Activated T-helper 9 cell treated with anti-CD3 and anti-CD28 coated beads, Interleukin-2, amount 50 U/mL, for 16 hours (primary cell): ENCODE data around the gene CRIP2.

Experiments
- DNase-seq: peaks from one replicate; pipeline ENCODE4 v3.0.0-alpha.2; 2020; ENCODE audit warnings: low read depth

Gene CRIP2

GRCh38 chr14:105476831-105477659, 2.4 kb downstream of the CRIP2 start:
- no peak for DNase-seq

GRCh38 chr14:105477660-105478397, 3.2 kb downstream of the CRIP2 start:
- no peak for DNase-seq

GRCh38 chr14:105478398-105479251, 4.0 kb downstream of the CRIP2 start:
- DNase-seq = no peak

- no peak for DNase-seq
Observed at GRCh38 chr14:105479431-105480158, 5.0 kb downstream of the CRIP2 start.

- DNase-seq = no peak
Observed at GRCh38 chr14:105480199-105480746, 5.7 kb downstream of the CRIP2 start.

- peak; percentile 86 for DNase-seq
Observed at GRCh38 chr14:105480807-105481801, 6.5 kb downstream of the CRIP2 start.

GRCh38 chr14:105481886-105482457, 7.4 kb downstream of the CRIP2 start:
- peak; percentile 85 for DNase-seq

GRCh38 chr14:105482486-105483110, 8.0 kb downstream of the CRIP2 start:
- DNase-seq = no peak

- DNase-seq = no peak
Observed at GRCh38 chr14:105483300-105484068, 8.9 kb downstream of the CRIP2 start.

- no peak for DNase-seq
Observed at GRCh38 chr14:105484069-105484996, 9.7 kb downstream of the CRIP2 start.

- DNase-seq = no peak
Observed at GRCh38 chr14:105484997-105485393, 10.4 kb downstream of the CRIP2 start.

GRCh38 chr14:105485739-105486162, 11.1 kb downstream of the CRIP2 start:
- no peak for DNase-seq

- no peak for DNase-seq
Observed at GRCh38 chr14:105486163-105486973, 11.7 kb downstream of the CRIP2 start, which contains the start of gene CRIP1. Gene CRIP1, plus strand, starts transcription at chr14:105486886. Its CDS starts 374 bp downstream, at chr14:105487260.

- DNase-seq = no peak
Observed at GRCh38 chr14:105486974-105487448, 12.4 kb downstream of the CRIP2 start.

GRCh38 chr14:105487449-105487985, 12.9 kb downstream of the CRIP2 start:
- DNase-seq = peak; percentile 47
